ENCODE data around the gene RHEX. TPM values are rescaled to one million over a fixed set of nuclear protein-coding genes. Genes with fewer than 3 reads are reported as not detected.
A peak's percentile ranks its signal among the peaks of the same experiment; 100 is the strongest.

Gene RHEX
- total RNA-seq, 1 donor from 2014 or later: 34.8 TPM

- no peak for TF ChIP-seq CTCF (IDR thresholded peaks at IDR 0.05)
- POLR2A ChIA-PET: no interaction called here
- Mint-ChIP-seq H3K4me3 (no peak overlapping the region), H3K27me3 (no peaks in the 10 kb centered on the region), H3K27ac (peak overlapping the region; percentile 4), H3K4me1 (peaks cover 27% of the 10 kb centered on the region), H3K9me3 (no peaks in the 10 kb centered on the region), H3K36me3 (ENCODE audit: low read depth) (no peaks in the 10 kb centered on the region)
- CTCF ChIA-PET: interaction anchor here (1.8 kb wide), 1 partner anchor 15 kb away, joined by 5 read pairs; no protein-coding TSS in a partner anchor
- ATAC-seq (ENCODE audit: low read depth) (no peak), DNase-seq (no peak)
- intact Hi-C loops (cut with micrococcal nuclease): no loop called here
These were observed 38.4 kb upstream of the RHEX start for GRCh38 chr1:206014601-206015000.

- no peak for TF ChIP-seq CTCF (IDR thresholded peaks at IDR 0.05)
- ChIA-PET POLR2A (interaction anchor here (1.0 kb wide), 1 partner anchor 243 kb away, joined by 3 read pairs; no protein-coding TSS in a partner anchor), CTCF (interaction anchor here (0.7 to 1.8 kb wide), 3 partner anchors 15 to 91 kb away, joined by 3 to 5 read pairs (median 3); no protein-coding TSS in a partner anchor)
- no peak overlapping the region for H3K27ac Mint-ChIP-seq
- DNase-seq: no peak
- ATAC-seq (ENCODE audit: low read depth): no peak
- no peaks in the 10 kb centered on the region for H3K9me3 Mint-ChIP-seq
- H3K36me3 Mint-ChIP-seq (ENCODE audit: low read depth): no peaks in the 10 kb centered on the region
- H3K27me3 Mint-ChIP-seq: no peaks in the 10 kb centered on the region
- intact Hi-C loops (cut with micrococcal nuclease): no loop called here
- peaks cover 27% of the 10 kb centered on the region for H3K4me1 Mint-ChIP-seq
- no peak overlapping the region for H3K4me3 Mint-ChIP-seq
These were observed 37.9 kb upstream of the RHEX start for GRCh38 chr1:206015071-206015470.

DNA sequence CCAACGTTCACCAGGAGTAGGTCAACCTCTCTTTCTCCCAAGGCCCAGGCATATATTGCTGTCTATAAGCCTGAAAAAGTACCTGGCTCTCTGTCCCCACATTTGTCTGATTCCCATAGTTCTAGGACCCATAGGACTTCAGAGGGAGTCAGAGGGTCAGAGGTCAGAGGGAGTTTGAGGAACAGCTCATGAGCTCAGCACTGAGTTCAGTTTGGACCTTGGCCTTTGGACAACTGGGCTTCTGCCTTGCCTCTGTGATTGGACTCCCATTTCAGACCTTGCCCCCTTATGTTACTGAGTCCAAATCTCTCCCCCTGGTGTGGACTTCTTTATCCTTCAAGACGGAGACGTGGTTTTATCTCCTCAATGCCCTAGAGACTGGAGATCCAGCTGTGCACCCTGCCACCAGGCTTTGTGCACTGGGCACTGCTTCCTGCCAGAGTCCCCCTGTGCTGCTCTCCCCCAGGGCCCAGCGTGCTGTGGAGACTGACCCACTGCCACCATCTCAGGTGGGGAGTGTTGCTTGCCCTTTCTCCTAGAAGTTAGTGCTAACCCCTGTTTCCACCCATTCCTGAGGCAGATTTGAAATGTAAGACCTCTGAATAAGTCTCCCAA is 32.5 kb upstream of the RHEX start:
- ATAC-seq (ENCODE audit: low read depth): no peak
- intact Hi-C loops (cut with micrococcal nuclease): no loop called here
- Mint-ChIP-seq H3K36me3 (ENCODE audit: low read depth) (no peaks in the 10 kb centered on the region), H3K27me3 (no peaks in the 10 kb centered on the region), H3K4me3 (no peak overlapping the region), H3K9me3 (no peaks in the 10 kb centered on the region), H3K4me1 (no peaks in the 10 kb centered on the region), H3K27ac (no peak overlapping the region)
- CTCF ChIA-PET: interaction anchor here (1.6 kb wide), 1 partner anchor 10 kb away, joined by 8 read pairs; no protein-coding TSS in a partner anchor
- POLR2A ChIA-PET: no interaction called here
- no peak for TF ChIP-seq CTCF (IDR thresholded peaks at IDR 0.05)
- no peak for DNase-seq

GRCh38 chr1:206021008-206021625 is 31.9 kb upstream of the RHEX start:
- TF ChIP-seq CTCF (IDR thresholded peaks at IDR 0.05): no peak
- ATAC-seq (ENCODE audit: low read depth) (no peak), DNase-seq (no peak)
- intact Hi-C loops (cut with micrococcal nuclease): no loop called here
- Mint-ChIP-seq H3K36me3 (ENCODE audit: low read depth) (no peaks in the 10 kb centered on the region), H3K4me1 (no peaks in the 10 kb centered on the region), H3K4me3 (no peak overlapping the region), H3K27me3 (no peaks in the 10 kb centered on the region), H3K27ac (no peak overlapping the region), H3K9me3 (no peaks in the 10 kb centered on the region)
- ChIA-PET POLR2A (no interaction called here), CTCF (interaction anchor here (1.6 kb wide), 1 partner anchor 9 kb away, joined by 8 read pairs; no protein-coding TSS in a partner anchor)

GRCh38 chr1:206021626-206022365 is 31.2 kb upstream of the RHEX start:
- no peaks in the 10 kb centered on the region for H3K9me3 Mint-ChIP-seq
- DNase-seq (no peak), ATAC-seq (ENCODE audit: low read depth) (no peak)
- H3K4me3 Mint-ChIP-seq: no peak overlapping the region
- TF ChIP-seq CTCF (IDR thresholded peaks at IDR 0.05): no peak
- peak overlapping the region; percentile 33 for H3K27ac Mint-ChIP-seq
- intact Hi-C loops (cut with micrococcal nuclease): no loop called here
- H3K27me3 Mint-ChIP-seq: no peaks in the 10 kb centered on the region
- no peaks in the 10 kb centered on the region for H3K36me3 Mint-ChIP-seq (ENCODE audit: low read depth)
- H3K4me1 Mint-ChIP-seq: no peaks in the 10 kb centered on the region
- CTCF ChIA-PET: interaction anchor here (1.6 kb wide), 1 partner anchor 8 kb away, joined by 8 read pairs; no protein-coding TSS in a partner anchor
- POLR2A ChIA-PET: no interaction called here
